ENCODE measurements around the gene LRP8. TPM values are rescaled to one million over a fixed set of nuclear protein-coding genes. Genes with fewer than 3 reads are reported as not detected.

Gene LRP8
- total RNA-seq, 1 experiment from 2014 or later, result 56.3 TPM

DNA sequence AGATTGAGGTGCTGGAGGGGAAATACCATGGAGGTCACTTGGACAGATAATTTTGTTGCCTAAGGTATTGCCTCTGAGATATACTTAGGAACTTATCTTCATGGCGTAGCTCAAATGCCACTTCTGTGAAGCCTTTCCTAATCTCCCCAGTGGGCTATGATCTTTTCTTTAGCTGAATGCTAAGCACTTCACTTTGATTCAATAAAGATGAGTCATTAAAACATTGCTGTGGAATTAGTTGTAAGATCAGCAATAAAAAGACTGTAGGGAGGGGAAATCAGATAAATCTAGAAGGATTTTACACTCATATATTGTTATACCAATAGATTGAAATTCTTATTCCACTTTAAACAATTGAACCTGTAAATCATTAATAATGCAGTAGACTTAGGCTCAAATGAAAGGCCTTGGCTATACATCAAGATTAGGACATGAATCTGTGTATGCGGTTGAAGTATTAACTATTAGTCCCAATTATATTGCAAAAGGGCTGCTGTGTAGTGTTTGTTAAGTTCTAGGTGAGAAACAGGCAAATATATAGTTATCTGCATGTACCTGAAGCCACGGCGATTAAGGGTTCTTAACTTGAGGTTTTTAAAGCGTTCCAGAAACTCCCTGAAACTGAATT, 70.3 kb downstream of the LRP8 start:
- no peak overlapping the region for H3K27ac ChIP-seq (ENCODE audit: low read depth, low read length)
- H3K9me2 ChIP-seq (ENCODE audit: insufficient read depth), result no peaks in the 10 kb centered on the region
- POLR2A ChIA-PET, result no interaction called here
- no peak overlapping the region for H3K4me3 ChIP-seq (replicated peaks in 1 of 2; ENCODE audit: low read depth in 1 of 2, low read length in 2 of 2)
- no peaks in the 10 kb centered on the region for H3K9me3 ChIP-seq (ENCODE audit: control insufficient read depth in 1 of 2, insufficient read depth in 1 of 2, low read depth in 1 of 2, low read length in 2 of 2)
- H3K36me3 ChIP-seq (ENCODE audit: control insufficient read depth in 1 of 2, insufficient read depth in 2 of 2, low read length in 2 of 2), result peaks cover 42 to 70% of the 10 kb centered on the region in 2 experiments; a peak in 3 of 4 replicates
- no peak overlapping the region for H3K9ac ChIP-seq (ENCODE audit: low read length)
- no peaks in the 10 kb centered on the region for H4K20me1 ChIP-seq (ENCODE audit: insufficient read depth)
- H3K4me2 ChIP-seq (ENCODE audit: low read length), result no peak overlapping the region
- no peak for TF ChIP-seq MAX (IDR thresholded peaks at IDR 0.05)
- TF ChIP-seq JUND (IDR thresholded peaks at IDR 0.05), result no peak
- TF ChIP-seq SP1 (IDR thresholded peaks at IDR 0.05; ENCODE audit: low read depth), result no peak
- no peak for TF ChIP-seq ELF1 (IDR thresholded peaks at IDR 0.05; ENCODE audit: borderline replicate concordance, low read depth)
- TF ChIP-seq POLR2AphosphoS5 (IDR thresholded peaks at IDR 0.05; ENCODE audit: low read depth, low read length), result no peak
- TF ChIP-seq TCF7L2 (IDR thresholded peaks at IDR 0.05; ENCODE audit: borderline replicate concordance, extremely low read depth, insufficient read depth, insufficient read length), result no peak
- TF ChIP-seq ZNF274 (IDR thresholded peaks at IDR 0.05; ENCODE audit: low read depth, low read length), result no peak
- TF ChIP-seq, protein P1, sequence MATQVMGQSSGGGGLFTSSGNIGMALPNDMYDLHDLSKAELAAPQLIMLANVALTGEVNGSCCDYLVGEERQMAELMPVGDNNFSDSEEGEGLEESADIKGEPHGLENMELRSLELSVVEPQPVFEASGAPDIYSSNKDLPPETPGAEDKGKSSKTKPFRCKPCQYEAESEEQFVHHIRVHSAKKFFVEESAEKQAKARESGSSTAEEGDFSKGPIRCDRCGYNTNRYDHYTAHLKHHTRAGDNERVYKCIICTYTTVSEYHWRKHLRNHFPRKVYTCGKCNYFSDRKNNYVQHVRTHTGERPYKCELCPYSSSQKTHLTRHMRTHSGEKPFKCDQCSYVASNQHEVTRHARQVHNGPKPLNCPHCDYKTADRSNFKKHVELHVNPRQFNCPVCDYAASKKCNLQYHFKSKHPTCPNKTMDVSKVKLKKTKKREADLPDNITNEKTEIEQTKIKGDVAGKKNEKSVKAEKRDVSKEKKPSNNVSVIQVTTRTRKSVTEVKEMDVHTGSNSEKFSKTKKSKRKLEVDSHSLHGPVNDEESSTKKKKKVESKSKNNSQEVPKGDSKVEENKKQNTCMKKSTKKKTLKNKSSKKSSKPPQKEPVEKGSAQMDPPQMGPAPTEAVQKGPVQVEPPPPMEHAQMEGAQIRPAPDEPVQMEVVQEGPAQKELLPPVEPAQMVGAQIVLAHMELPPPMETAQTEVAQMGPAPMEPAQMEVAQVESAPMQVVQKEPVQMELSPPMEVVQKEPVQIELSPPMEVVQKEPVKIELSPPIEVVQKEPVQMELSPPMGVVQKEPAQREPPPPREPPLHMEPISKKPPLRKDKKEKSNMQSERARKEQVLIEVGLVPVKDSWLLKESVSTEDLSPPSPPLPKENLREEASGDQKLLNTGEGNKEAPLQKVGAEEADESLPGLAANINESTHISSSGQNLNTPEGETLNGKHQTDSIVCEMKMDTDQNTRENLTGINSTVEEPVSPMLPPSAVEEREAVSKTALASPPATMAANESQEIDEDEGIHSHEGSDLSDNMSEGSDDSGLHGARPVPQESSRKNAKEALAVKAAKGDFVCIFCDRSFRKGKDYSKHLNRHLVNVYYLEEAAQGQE (IDR thresholded peaks at IDR 0.05; ENCODE audit: low read depth), result no peak
- TF ChIP-seq, protein P2, sequence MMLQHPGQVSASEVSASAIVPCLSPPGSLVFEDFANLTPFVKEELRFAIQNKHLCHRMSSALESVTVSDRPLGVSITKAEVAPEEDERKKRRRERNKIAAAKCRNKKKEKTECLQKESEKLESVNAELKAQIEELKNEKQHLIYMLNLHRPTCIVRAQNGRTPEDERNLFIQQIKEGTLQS (IDR thresholded peaks at IDR 0.05), result no peak
- no peak for TF ChIP-seq EZH2 (IDR thresholded peaks at IDR 0.05)
- TF ChIP-seq CEBPB (IDR thresholded peaks at IDR 0.05; ENCODE audit: low read depth), result no peak
- TF ChIP-seq SIN3A (IDR thresholded peaks at IDR 0.05; ENCODE audit: low read depth), result no peak
- no peak for TF ChIP-seq CBX3 (IDR thresholded peaks at IDR 0.05; ENCODE audit: low read depth)
- no peak for TF ChIP-seq ZBTB33 (IDR thresholded peaks at IDR 0.05; ENCODE audit: extremely low read depth, insufficient replicate concordance, low read length)
- TF ChIP-seq FOSL1 (IDR thresholded peaks at IDR 0.05; ENCODE audit: low read depth), result no peak
- no peak for TF ChIP-seq RAD21 (IDR thresholded peaks at IDR 0.05; ENCODE audit: low read depth)
- no peak for TF ChIP-seq EZH2phosphoT487 (IDR thresholded peaks at IDR 0.05; ENCODE audit: borderline replicate concordance)
- no peak for TF ChIP-seq SRF (IDR thresholded peaks at IDR 0.05; ENCODE audit: low read depth)
- TF ChIP-seq, protein P3, sequence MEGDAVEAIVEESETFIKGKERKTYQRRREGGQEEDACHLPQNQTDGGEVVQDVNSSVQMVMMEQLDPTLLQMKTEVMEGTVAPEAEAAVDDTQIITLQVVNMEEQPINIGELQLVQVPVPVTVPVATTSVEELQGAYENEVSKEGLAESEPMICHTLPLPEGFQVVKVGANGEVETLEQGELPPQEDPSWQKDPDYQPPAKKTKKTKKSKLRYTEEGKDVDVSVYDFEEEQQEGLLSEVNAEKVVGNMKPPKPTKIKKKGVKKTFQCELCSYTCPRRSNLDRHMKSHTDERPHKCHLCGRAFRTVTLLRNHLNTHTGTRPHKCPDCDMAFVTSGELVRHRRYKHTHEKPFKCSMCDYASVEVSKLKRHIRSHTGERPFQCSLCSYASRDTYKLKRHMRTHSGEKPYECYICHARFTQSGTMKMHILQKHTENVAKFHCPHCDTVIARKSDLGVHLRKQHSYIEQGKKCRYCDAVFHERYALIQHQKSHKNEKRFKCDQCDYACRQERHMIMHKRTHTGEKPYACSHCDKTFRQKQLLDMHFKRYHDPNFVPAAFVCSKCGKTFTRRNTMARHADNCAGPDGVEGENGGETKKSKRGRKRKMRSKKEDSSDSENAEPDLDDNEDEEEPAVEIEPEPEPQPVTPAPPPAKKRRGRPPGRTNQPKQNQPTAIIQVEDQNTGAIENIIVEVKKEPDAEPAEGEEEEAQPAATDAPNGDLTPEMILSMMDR (IDR thresholded peaks at IDR 0.05 in 2 of 3, conservative IDR thresholded peaks at IDR 0.05 in 1 of 3; ENCODE audit: borderline replicate concordance in 1 of 3, insufficient read depth in 1 of 3, low read depth in 2 of 3, low read length in 2 of 3), result no peak
- ATAC-seq (no peak), DNase-seq (ENCODE audit: low read depth, low spot score) (no peak)
- no TSS peak for BruUV-seq (replicated peaks)
- no peaks in the 10 kb centered on the region for H3K27me3 ChIP-seq (ENCODE audit: insufficient read depth, low read length)
- H3K79me2 ChIP-seq (ENCODE audit: insufficient read depth, low read length), result no peaks in the 10 kb centered on the region
- no peaks in the 10 kb centered on the region for H3K4me1 ChIP-seq (ENCODE audit: control insufficient read depth in 1 of 2, insufficient read depth in 2 of 2, low read length in 2 of 2)
- RAD21 ChIA-PET (ENCODE audit: low non-redundant PET in 1 of 2, low total read pairs in 2 of 2, uncharacterized antibody in 2 of 2, unreplicated experiment in 2 of 2), result no interaction called here
- no peak overlapping the region for H2AFZ ChIP-seq (ENCODE audit: low read depth, low read length, poor library complexity, severe bottlenecking)
- intact Hi-C loops (cut with micrococcal nuclease), result no loop called here
- CTCF ChIA-PET, result no interaction called here
